SIG-M5 treated with dmso at 0.1 percent for 504 hours (cell line): ENCODE data around the gene KIAA1614.

Experiments
- DNase-seq: peaks from one replicate; lab custom pipeline; 2025; ENCODE audit not compliant: unreplicated experiment; lab: John Stamatoyannopoulos, UW

Gene KIAA1614

GRCh38 chr1:180912801-180913565 is at the start of gene KIAA1614:
KIAA1614 (plus strand) TSS chr1:180912897; CDS start chr1:180913244, 347 bp downstream.
- DNase-seq: peak; percentile 13

GRCh38 chr1:180863158-180863775 is 49.4 kb upstream of the KIAA1614 start:
- DNase-seq: peak; percentile 53

GRCh38 chr1:180881806-180882509 is 30.7 kb upstream of the KIAA1614 start:
- peak; percentile 68 for DNase-seq

GRCh38 chr1:180884588-180885300 is 28.0 kb upstream of the KIAA1614 start:
- DNase-seq: no peak

- no peak for DNase-seq
Measured at GRCh38 chr1:180886338-180886737, 26.4 kb upstream of the KIAA1614 start.

GRCh38 chr1:180887841-180888240 is 24.9 kb upstream of the KIAA1614 start:
- DNase-seq: no peak

- DNase-seq: peak; percentile 40
Measured at GRCh38 chr1:180888870-180889269, 23.8 kb upstream of the KIAA1614 start.

- DNase-seq: no peak
Measured at GRCh38 chr1:180889325-180889724, 23.4 kb upstream of the KIAA1614 start.

- DNase-seq: no peak
Measured at GRCh38 chr1:180892272-180892671, 20.4 kb upstream of the KIAA1614 start.

GRCh38 chr1:180892675-180893074 is 20.0 kb upstream of the KIAA1614 start:
- DNase-seq: no peak

GRCh38 chr1:180893614-180894013 is 19.1 kb upstream of the KIAA1614 start:
- no peak for DNase-seq

GRCh38 chr1:180896161-180896560 is 16.5 kb upstream of the KIAA1614 start:
- DNase-seq: no peak

- no peak for DNase-seq
Measured at GRCh38 chr1:180898441-180899219, 14.1 kb upstream of the KIAA1614 start.

- no peak for DNase-seq
Measured at GRCh38 chr1:180899262-180899661, 13.4 kb upstream of the KIAA1614 start.

- no peak for DNase-seq
Measured at GRCh38 chr1:180901076-180901990, 11.4 kb upstream of the KIAA1614 start.

GRCh38 chr1:180902541-180902940 is 10.2 kb upstream of the KIAA1614 start:
- no peak for DNase-seq

GRCh38 chr1:180905927-180906326 is 6.8 kb upstream of the KIAA1614 start:
- DNase-seq: no peak

- no peak for DNase-seq
Measured at GRCh38 chr1:180906511-180906910, 6.2 kb upstream of the KIAA1614 start.

- DNase-seq: no peak
Measured at GRCh38 chr1:180907313-180908055, 5.2 kb upstream of the KIAA1614 start.
